DOHH2 (cell line): ENCODE results near the gene GIPC1.

ENCODE experiments used
- H3F3A ChIP-seq: fragments of 200-600 bp; sonication (generic), shearing (Covaris generic); 2 replicates; pipeline ENCODE4 v1.6.0; 2016; ENCODE audit warnings: antibody characterized with exemption, mild to moderate bottlenecking; ENCODE audit not compliant: control insufficient read depth, insufficient read depth
- H3K27ac ChIP-seq: fragments of 200-600 bp; sonication (generic); 2 replicates; pipeline ENCODE4 v1.5.1; 2014; ENCODE audit warnings: low read depth, mild to moderate bottlenecking, low read length, moderate library complexity
- H3K27me3 ChIP-seq: fragments of 200-600 bp; sonication (generic); 2 replicates; pipeline ENCODE4 v1.6.1; 2014; ENCODE audit warnings: mild to moderate bottlenecking, low read length, mixed read lengths; ENCODE audit not compliant: control insufficient read depth
- H3K36me3 ChIP-seq: fragments of 200-600 bp; sonication (generic); 2 replicates; pipeline ENCODE4 v1.6.1; 2014; ENCODE audit warnings: mild to moderate bottlenecking, low read length, moderate library complexity, mixed read lengths; ENCODE audit not compliant: control insufficient read depth
- H3K4me1 ChIP-seq: fragments of 200-600 bp; sonication (generic); 2 replicates; pipeline ENCODE4 v1.6.1; 2014; ENCODE audit warnings: mild to moderate bottlenecking, low read length, mixed read lengths; ENCODE audit not compliant: control insufficient read depth
- H3K4me2 ChIP-seq: fragments of 200-600 bp; sonication (generic); 2 replicates; pipeline ENCODE4 v1.6.0; 2014; ENCODE audit warnings: mild to moderate bottlenecking, low read length, moderate library complexity
- H3K4me3 ChIP-seq: fragments of 200-600 bp; sonication (generic); 2 replicates; pipeline ENCODE4 v1.5.1; 2014; ENCODE audit warnings: mild to moderate bottlenecking, low read length, mixed read lengths
- H3K79me2 ChIP-seq: fragments of 200-600 bp; sonication (generic); 2 replicates; pipeline ENCODE4 v1.6.1; 2014; ENCODE audit warnings: mild to moderate bottlenecking, low read length, mixed read lengths; ENCODE audit not compliant: control insufficient read depth
- H3K9me2 ChIP-seq: fragments of 200-600 bp; sonication (generic); replicated peaks from 2 replicates; pipeline ENCODE4 v1.6.1; 2014; ENCODE audit warnings: mild to moderate bottlenecking, low read length, mixed read lengths; ENCODE audit not compliant: control insufficient read depth
- H3K9me3 ChIP-seq: fragments of 200-600 bp; sonication (generic); 2 replicates; pipeline ENCODE4 v1.6.1; 2014; ENCODE audit warnings: antibody characterized with exemption, low read length, mixed read lengths; ENCODE audit not compliant: control insufficient read depth, insufficient read depth
- H4K20me1 ChIP-seq: fragments of 200-600 bp; sonication (generic); 2 replicates; pipeline ENCODE4 v1.6.0; 2014; ENCODE audit warnings: low read depth, mild to moderate bottlenecking, antibody characterized with exemption, low read length, moderate library complexity; ENCODE audit not compliant: control insufficient read depth, insufficient read depth
- CTCF ChIP-seq: fragments of 200-600 bp; sonication (generic); IDR thresholded peaks from one replicate; pipeline ENCODE4 v1.5.1; 2014; ENCODE audit warnings: antibody characterized with exemption, mild to moderate bottlenecking, low read depth, low read length; ENCODE audit not compliant: poor library complexity, severe bottlenecking
- EZH2phosphoT487 ChIP-seq: fragments of 200-600 bp; sonication (generic); IDR thresholded peaks from 2 replicates; pipeline ENCODE4 v1.6.1; 2017; ENCODE audit warnings: borderline replicate concordance, mild to moderate bottlenecking, antibody characterized with exemption, low read length, moderate library complexity, mixed read lengths

The GIPC1 gene

GRCh38 chr19:14450876-14451275 is 45.1 kb downstream of the GIPC1 start:
- Histone ChIP-seq H3K36me3 (peaks cover 64% of the 10 kb centered on the region), H3K4me1 (no peaks in the 10 kb centered on the region), H3K4me3 (no peak overlapping the region), H3K4me2 (no peak overlapping the region), H4K20me1 (peaks cover 3% of the 10 kb centered on the region; the same call in 1 of the 2 replicates), H3F3A (no peaks in the 10 kb centered on the region), H3K9me2 (no peaks in the 10 kb centered on the region), H3K9me3 (no peaks in the 10 kb centered on the region; the same call in 1 of the 2 replicates), H3K27me3 (no peaks in the 10 kb centered on the region), H3K27ac (no peak overlapping the region), H3K79me2 (0 out of 2 replicates have a peak, but pooled peaks cover 2% of the 10 kb centered on the region)
- TF ChIP-seq CTCF (no peak), EZH2phosphoT487 (no peak)

- Histone ChIP-seq H3K27me3 (no peaks in the 10 kb centered on the region), H3K9me2 (no peaks in the 10 kb centered on the region), H3K27ac (no peak overlapping the region), H3F3A (no peaks in the 10 kb centered on the region), H3K4me2 (no peak overlapping the region), H3K4me1 (no peaks in the 10 kb centered on the region), H4K20me1 (peaks cover 3% of the 10 kb centered on the region; the same call in 1 of the 2 replicates), H3K9me3 (no peaks in the 10 kb centered on the region; the same call in 1 of the 2 replicates), H3K36me3 (peaks cover 66% of the 10 kb centered on the region), H3K79me2 (0 out of 2 replicates have a peak, but pooled peaks cover 2% of the 10 kb centered on the region), H3K4me3 (no peak overlapping the region)
- TF ChIP-seq CTCF (no peak), EZH2phosphoT487 (no peak)
Observed at GRCh38 chr19:14450168-14450874, 45.6 kb downstream of the GIPC1 start.

- no peaks in the 10 kb centered on the region for H3K27me3 ChIP-seq
- H4K20me1 ChIP-seq = peaks cover 3% of the 10 kb centered on the region; the same call in 1 of the 2 replicates
- H3F3A ChIP-seq = no peaks in the 10 kb centered on the region
- H3K4me1 ChIP-seq = no peaks in the 10 kb centered on the region
- no peak overlapping the region for H3K4me2 ChIP-seq
- no peak overlapping the region for H3K4me3 ChIP-seq
- H3K79me2 ChIP-seq = 0 out of 2 replicates have a peak, but pooled peaks cover 2% of the 10 kb centered on the region
- H3K9me2 ChIP-seq = no peaks in the 10 kb centered on the region
- H3K27ac ChIP-seq = no peak overlapping the region
- H3K9me3 ChIP-seq = no peaks in the 10 kb centered on the region; the same call in 1 of the 2 replicates
- TF ChIP-seq EZH2phosphoT487 (no peak), CTCF (no peak)
- H3K36me3 ChIP-seq = peaks cover 69% of the 10 kb centered on the region
Observed at GRCh38 chr19:14449321-14449720, 46.6 kb downstream of the GIPC1 start.
